H1 (cell line): ENCODE measurements around the gene MRFAP1L1. TPM values are rescaled to one million over a fixed set of nuclear protein-coding genes. Genes with fewer than 3 reads are reported as not detected.

Experiments used
- CTCF ChIA-PET: fragments of 300-600 bp; sonication (Branson Sonifier 250); formaldehyde crosslinking; loops from one replicate; lab custom pipeline; 2021; ENCODE audit not compliant: partially characterized antibody; lab: Charles Lee
- POLR2A ChIA-PET: fragments of 300-600 bp; sonication (Branson Sonifier 250); formaldehyde crosslinking; loops from one replicate; lab custom pipeline; 2021; ENCODE audit warnings: inconsistent platforms; ENCODE audit not compliant: partially characterized antibody; lab: Charles Lee
- DNase-seq, 2 experiments: peaks; one replicate each; pipeline versions ENCODE4 v3.0.0 to v3.0.0-alpha.2; 2010 to 2022; ENCODE audit warnings: low spot score in 2 of 2, low read depth in 1 of 2, mixed read lengths in 1 of 2
- FAIRE-seq: peaks from 2 replicates; lab custom pipeline; 2011; peaks lifted over from hg19 to GRCh38; lab: Jason Lieb, UNC
- H2AFZ ChIP-seq: 2 replicates; pipeline ENCODE4 v1.8.1; 2012; ENCODE audit warnings: low read length, inconsistent platforms
- H2AK5ac ChIP-seq: 2 replicates; pipeline ENCODE4 v1.6.1; 2013; ENCODE audit warnings: low read depth, low read length
- H2BK120ac ChIP-seq: replicated peaks from 2 replicates; pipeline ENCODE3; 2013; ENCODE audit warnings: low read depth, low read length, inconsistent platforms
- H2BK12ac ChIP-seq: 2 replicates; pipeline ENCODE4 v1.6.1; 2013; ENCODE audit warnings: low read depth, low read length
- H2BK15ac ChIP-seq: 2 replicates; pipeline ENCODE4 v1.6.1; 2013; ENCODE audit warnings: low read length
- H2BK20ac ChIP-seq: 2 replicates; pipeline ENCODE4 v1.6.1; 2013; ENCODE audit warnings: low read length
- H2BK5ac ChIP-seq: 2 replicates; pipeline ENCODE4 v1.6.1; 2013; ENCODE audit warnings: low read depth, low read length
- H3K14ac ChIP-seq: 2 replicates; pipeline ENCODE4 v1.6.1; 2013; ENCODE audit warnings: inconsistent platforms; ENCODE audit not compliant: insufficient read length
- H3K18ac ChIP-seq: 2 replicates; pipeline ENCODE4 v1.6.1; 2013; ENCODE audit warnings: low read length; ENCODE audit errors: extremely low read depth
- H3K23ac ChIP-seq: 2 replicates; pipeline ENCODE4 v1.6.1; 2013; ENCODE audit warnings: inconsistent platforms; ENCODE audit not compliant: insufficient read length
- H3K23me2 ChIP-seq: 2 replicates; pipeline ENCODE4 v1.6.1; 2013; ENCODE audit warnings: low read depth, low read length
- H3K27ac ChIP-seq: 2 replicates; pipeline ENCODE4 v1.6.1; 2011; ENCODE audit warnings: low read depth, low read length, inconsistent platforms
- H3K27me3 ChIP-seq, 4 experiments: replicated peaks in 1 of 4; 1 replicate in 1 of 4; 2 replicates in 3 of 4; pipeline versions ENCODE4 v1.6.1 to v1.8.1; 2011 to 2013; ENCODE audit warnings: low read length in 3 of 4, mild to moderate bottlenecking in 3 of 4, inconsistent platforms in 2 of 4, mixed read lengths in 2 of 4, moderate library complexity in 1 of 4; ENCODE audit not compliant: control insufficient read depth in 3 of 4, insufficient read depth in 3 of 4; ENCODE audit errors: extremely low read depth in 1 of 4
- H3K36me3 ChIP-seq, 4 experiments: 2 replicates each; pipeline versions ENCODE4 v1.6.1 to v1.8.1; 2011 to 2013; ENCODE audit warnings: mild to moderate bottlenecking in 4 of 4, low read length in 3 of 4, moderate library complexity in 2 of 4, control low read depth in 1 of 4, inconsistent platforms in 1 of 4; ENCODE audit not compliant: insufficient read depth in 4 of 4, control insufficient read depth in 2 of 4
- H3K4ac ChIP-seq: replicated peaks from 2 replicates; pipeline ENCODE3; 2013; ENCODE audit warnings: low read length, low read depth, mixed read lengths, inconsistent platforms; ENCODE audit not compliant: insufficient read length
- H3K4me1 ChIP-seq, 4 experiments: replicated peaks in 1 of 4; 1 replicate in 1 of 4; 2 replicates in 3 of 4; pipeline versions ENCODE4 v1.6.1 to v1.8.1; 2011 to 2013; ENCODE audit warnings: low read length in 3 of 4, inconsistent platforms in 2 of 4, mixed read lengths in 1 of 4; ENCODE audit not compliant: insufficient read depth in 4 of 4, control insufficient read depth in 3 of 4
- H3K4me2 ChIP-seq, 2 experiments: 2 replicates each; pipeline versions ENCODE4 v1.6.1 to v1.8.1; 2011 to 2013; ENCODE audit warnings: low read depth in 2 of 2, low read length in 2 of 2, control low read depth in 1 of 2, inconsistent platforms in 1 of 2, mild to moderate bottlenecking in 1 of 2; ENCODE audit not compliant: insufficient read depth in 1 of 2
- H3K4me3 ChIP-seq, 4 experiments: fragments of 200-600, 300-600 bp in 1 of 4; sonication (generic), shearing (Covaris generic), sonication (Bioruptor Twin) in 1 of 4; 2 replicates each; pipeline versions ENCODE4 v1.5.1 to v1.8.1; 2011 to 2016; ENCODE audit warnings: low read length in 4 of 4, low read depth in 3 of 4, control low read depth in 2 of 4, inconsistent platforms in 2 of 4, mild to moderate bottlenecking in 2 of 4, mixed read lengths in 1 of 4, moderate library complexity in 1 of 4; ENCODE audit not compliant: insufficient read depth in 2 of 4; ENCODE audit errors: extremely low read depth in 1 of 4
- H3K56ac ChIP-seq: replicated peaks from 2 replicates; pipeline ENCODE3; 2013; ENCODE audit warnings: low read depth, mild to moderate bottlenecking, mixed read lengths, low read length, inconsistent platforms; ENCODE audit not compliant: insufficient read length
- H3K79me1 ChIP-seq: 2 replicates; pipeline ENCODE4 v1.6.1; 2013; ENCODE audit warnings: low read depth, low read length, control low read depth
- H3K79me2 ChIP-seq, 2 experiments: 2 replicates each; pipeline versions ENCODE4 v1.6.1 to v1.8.1; 2012 to 2013; ENCODE audit warnings: low read length in 2 of 2, mild to moderate bottlenecking in 2 of 2, inconsistent platforms in 1 of 2; ENCODE audit not compliant: insufficient read depth in 2 of 2, control insufficient read depth in 1 of 2
- H3K9ac ChIP-seq, 4 experiments: replicated peaks in 1 of 4; 1 replicate in 1 of 4; 2 replicates in 3 of 4; pipeline versions ENCODE4 v1.6.1 to v1.8.1; 2011 to 2013; ENCODE audit warnings: low read depth in 3 of 4, low read length in 3 of 4, control low read depth in 2 of 4, mild to moderate bottlenecking in 2 of 4, moderate library complexity in 2 of 4, inconsistent platforms in 1 of 4; ENCODE audit errors: extremely low read depth in 1 of 4
- H3K9me3 ChIP-seq, 2 experiments: 2 replicates each; pipeline versions ENCODE4 v1.6.1 to v1.8.1; 2012 to 2013; ENCODE audit warnings: mild to moderate bottlenecking in 2 of 2, moderate library complexity in 2 of 2, control low read depth in 1 of 2, inconsistent platforms in 1 of 2, low read depth in 1 of 2, low read length in 1 of 2, mixed read lengths in 1 of 2; ENCODE audit not compliant: insufficient read depth in 2 of 2
- H4K20me1 ChIP-seq, 2 experiments: replicated peaks in 1 of 2; 2 replicates each; pipeline versions ENCODE3 to v1.8.1; 2011 to 2013; ENCODE audit warnings: inconsistent platforms in 2 of 2, low read length in 2 of 2, mild to moderate bottlenecking in 1 of 2; ENCODE audit not compliant: insufficient read depth in 2 of 2, control insufficient read depth in 1 of 2
- H4K5ac ChIP-seq: 2 replicates; pipeline ENCODE4 v1.6.1; 2013; ENCODE audit warnings: low read length, low read depth, mixed read lengths, inconsistent platforms; ENCODE audit not compliant: insufficient read length
- H4K8ac ChIP-seq: 2 replicates; pipeline ENCODE4 v1.8.0; 2013; ENCODE audit warnings: mild to moderate bottlenecking, moderate library complexity, low read length, inconsistent platforms; ENCODE audit not compliant: insufficient read depth; ENCODE audit errors: extremely low read depth
- H4K91ac ChIP-seq: replicated peaks from 2 replicates; pipeline ENCODE3; 2013; ENCODE audit warnings: low read length, mixed read lengths, inconsistent platforms; ENCODE audit not compliant: insufficient read length
- BACH1 ChIP-seq: IDR thresholded peaks from 2 replicates; pipeline ENCODE4 v1.6.1; 2012; ENCODE audit warnings: low read length, improper control_type of control experiment
- CBX5 ChIP-seq: fragments of 300-800, 300-1000 bp; sonication (generic); IDR thresholded peaks from 2 replicates; pipeline ENCODE4 v1.7.1; 2016; ENCODE audit warnings: antibody characterized with exemption, low read length, low read depth
- GTF2F1 ChIP-seq: IDR thresholded peaks from 2 replicates; pipeline ENCODE4 v1.6.1; 2012; ENCODE audit warnings: low read depth, low read length, improper control_type of control experiment, borderline replicate concordance
- KDM5A ChIP-seq: fragments of 200-600 bp; IDR thresholded peaks from 2 replicates; pipeline ENCODE4 v1.7.1; 2012; ENCODE audit warnings: mild to moderate bottlenecking, low read length, inconsistent platforms, mixed read lengths
- PHF8 ChIP-seq: fragments of 200-600 bp; sonication (generic); conservative IDR thresholded peaks from 2 replicates; pipeline ENCODE4 v1.7.1; 2012; ENCODE audit warnings: low read depth, mild to moderate bottlenecking, inconsistent platforms, low read length, moderate library complexity
- POU5F1 ChIP-seq: IDR thresholded peaks from 2 replicates; pipeline ENCODE4 v1.6.1; 2011; ENCODE audit warnings: low read depth, mild to moderate bottlenecking, low read length, moderate library complexity
- RXRA ChIP-seq: IDR thresholded peaks from 2 replicates; pipeline ENCODE4 v1.6.1; 2011; ENCODE audit warnings: low read depth, mild to moderate bottlenecking, low read length, moderate library complexity; ENCODE audit not compliant: insufficient read depth
- TAF1 ChIP-seq: IDR thresholded peaks from 2 replicates; pipeline ENCODE4 v1.6.1; 2011; ENCODE audit warnings: mild to moderate bottlenecking, low read depth, low read length
- TBP ChIP-seq: IDR thresholded peaks from 2 replicates; pipeline ENCODE4 v1.6.1; 2011; ENCODE audit warnings: low read depth, low read length, improper control_type of control experiment
- TCF12 ChIP-seq: IDR thresholded peaks from 2 replicates; pipeline ENCODE4 v1.6.1; 2011; ENCODE audit warnings: low read depth, mild to moderate bottlenecking, low read length
- TEAD4 ChIP-seq: IDR thresholded peaks from 2 replicates; pipeline ENCODE4 v1.6.1; 2012; ENCODE audit warnings: low read depth, low read length, inconsistent platforms, mixed read lengths
- whole genome bisulfite sequencing, 2 experiments: shearing (Covaris generic) in 1 of 2; methylation state at CpG; one replicate each; pipeline versions ENCODE4 v1.1.6 to v1.1.7; 2013 to 2015; ENCODE audit warnings: low lambda C conversion rate in 2 of 2, mixed read lengths in 2 of 2, inconsistent platforms in 1 of 2, low coverage in 1 of 2, missing lambda C conversion rate in 1 of 2; ENCODE audit not compliant: insufficient replicate concordance in 2 of 2, insufficient coverage in 1 of 2, insufficient read length in 1 of 2; ENCODE audit errors: extremely low coverage in 1 of 2, missing lambda C conversion rate in 1 of 2; 5-methylcytosine and 5-hydroxymethylcytosine counted together
- polyA plus RNA-seq, 7 experiments: library from polyadenylated mRNA; depleted of rRNA in 3 of 7; stranded (reverse) in 5 of 7; unstranded in 2 of 7; fragments of >200 nt in 5 of 7; fragments of 200-250 nt in 2 of 7; gene quantifications; 1 replicate in 5 of 7; 2 replicates in 1 of 7; 4 replicates in 1 of 7; pipeline versions ENCODE4 v1.2.1 to v1.2.3, GENCODE V29; 2011 to 2013; ENCODE audit warnings: missing spikeins in 2 of 7, mixed read lengths in 2 of 7
- total RNA-seq: library from RNA; stranded (reverse); fragmentation: NEBNext Ultra II Directional; extraction: Animal tissue kit (Norgen Biotek cat#: 25700); gene quantifications from 2 replicates; pipeline ENCODE4 v1.2.1, GENCODE V29; 2021
- TF ChIP-seq, protein P1 (sequence below): IDR thresholded peaks from 2 replicates; pipeline ENCODE4 v1.6.1; 2012; ENCODE audit warnings: inconsistent platforms

Gene MRFAP1L1
- total and polyA plus RNA-seq, 2 of the 8 experiments (the other 6 are each of a cell fraction or from before 2014, with no cell fraction given), result 26.8 to 54.3 TPM

DNA sequence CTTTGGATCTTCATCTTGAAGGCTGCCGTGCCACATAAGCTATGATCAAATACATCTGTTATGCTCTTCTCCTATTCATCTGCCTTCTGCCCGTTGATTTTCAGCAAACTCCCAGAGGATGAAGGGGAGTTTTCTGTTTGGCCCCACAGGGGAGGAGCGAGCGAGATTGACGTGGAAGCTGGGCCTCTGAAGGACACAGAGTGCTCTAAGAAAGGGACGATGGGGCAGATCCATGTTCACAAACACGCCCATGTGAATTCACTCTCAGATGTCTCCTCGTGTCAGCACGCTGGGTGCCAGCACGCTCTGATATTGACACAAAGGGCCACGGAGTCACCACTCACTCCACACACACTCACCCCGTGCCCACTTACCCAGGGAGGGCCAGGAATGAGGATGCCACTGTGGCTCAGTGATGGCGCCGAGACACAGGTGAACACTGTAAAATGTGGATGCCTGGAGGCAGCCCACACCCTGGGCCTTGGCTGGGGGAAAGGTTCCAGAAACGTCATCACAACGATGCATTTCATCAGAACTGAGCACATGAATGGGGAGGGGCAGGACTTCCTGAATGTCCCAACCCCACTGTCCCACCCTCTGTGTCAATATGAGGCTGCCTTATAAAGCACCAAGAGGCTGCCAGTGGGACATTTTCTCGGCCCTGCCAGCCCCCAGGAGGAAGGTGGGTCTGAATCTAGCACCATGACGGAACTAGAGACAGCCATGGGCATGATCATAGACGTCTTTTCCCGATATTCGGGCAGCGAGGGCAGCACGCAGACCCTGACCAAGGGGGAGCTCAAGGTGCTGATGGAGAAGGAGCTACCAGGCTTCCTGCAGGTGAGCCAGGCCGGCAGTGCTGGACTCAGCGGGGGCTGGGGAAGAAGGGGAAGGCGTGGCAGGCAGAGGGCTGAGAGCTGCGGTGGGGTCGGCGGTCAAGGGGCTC is 16.2 kb downstream of the MRFAP1L1 start, which contains the start of gene S100P:
Gene S100P (plus strand): TSS at position 648 of the 946 bp plus-strand sequence. CDS start 55 bp downstream, at position 703.
- peaks cover 4% of the 10 kb centered on the region for H3K79me1 ChIP-seq
- peak within 1 kb of the TSS; percentile 43; the same call in 1 of the 2 replicates for H4K8ac ChIP-seq
- CTCF ChIA-PET, result interaction anchor here (0.7 to 6.6 kb wide), 10 partner anchors 7 to 378 kb away, joined by 3 to 59 read pairs (median 5); partner anchors contain the start of gene MRFAP1L1
- no peak within 1 kb of the TSS for H4K5ac ChIP-seq
- H2BK15ac ChIP-seq, result peak within 1 kb of the TSS; percentile 16; the same call in 1 of the 2 replicates
- 91% methylated on average over 29 of the region's 29 CpGs; no CpG with 5 or more reads in 1 of the 2 experiments for WGBS, 2 experiments
- no peaks in the 10 kb centered on the region for H3K27me3 ChIP-seq
- H3K56ac ChIP-seq, result no peak within 1 kb of the TSS
- H3K4me2 ChIP-seq, result no peak within 1 kb of the TSS
- 0 out of 2 replicates have a peak within 1 kb of the TSS, but pooled peaks have one; percentile 27 for H2BK12ac ChIP-seq
- H3K79me2 ChIP-seq, result no peaks in the 10 kb centered on the region
- H4K91ac ChIP-seq, result no peak within 1 kb of the TSS
- no peaks in the 10 kb centered on the region for H3K36me3 ChIP-seq
- H2BK20ac ChIP-seq, result no peak within 1 kb of the TSS
- no peak within 1 kb of the TSS for H2AK5ac ChIP-seq
- peaks cover 0 to 19% (median 16%) of the 10 kb centered on the region in 4 experiments; a peak in 6 of 7 replicates for H3K4me1 ChIP-seq
- H3K9me3 ChIP-seq, result no peaks in the 10 kb centered on the region
- H3K18ac ChIP-seq, result no peak within 1 kb of the TSS
- no peak for FAIRE-seq
- H3K23me2 ChIP-seq, result no peaks in the 10 kb centered on the region; the same call in 1 of the 2 replicates
- no peak for TF ChIP-seq CBX5
- no peak for TF ChIP-seq KDM5A
- no peak for TF ChIP-seq POU5F1
- no peak for TF ChIP-seq TCF12
- TF ChIP-seq, protein P1, sequence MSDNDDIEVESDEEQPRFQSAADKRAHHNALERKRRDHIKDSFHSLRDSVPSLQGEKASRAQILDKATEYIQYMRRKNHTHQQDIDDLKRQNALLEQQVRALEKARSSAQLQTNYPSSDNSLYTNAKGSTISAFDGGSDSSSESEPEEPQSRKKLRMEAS, result no peak
- no peak for TF ChIP-seq PHF8
- TF ChIP-seq TBP, result no peak
- TF ChIP-seq TEAD4, result no peak
- no peak for TF ChIP-seq RXRA
- no peak for TF ChIP-seq GTF2F1
- TF ChIP-seq TAF1, result no peak
- no peak for TF ChIP-seq BACH1
- POLR2A ChIA-PET, result interaction anchor here (1.2 kb wide), 1 partner anchor 8 kb away, joined by 4 read pairs; no protein-coding TSS in a partner anchor
- H3K4ac ChIP-seq, result no peak within 1 kb of the TSS
- H3K14ac ChIP-seq, result no peak within 1 kb of the TSS
- no peak within 1 kb of the TSS for H3K27ac ChIP-seq
- no peak within 1 kb of the TSS for H3K4me3 ChIP-seq
- peaks cover 0 to 2% of the 10 kb centered on the region in 2 experiments for H4K20me1 ChIP-seq
- no peak within 1 kb of the TSS for H2AFZ ChIP-seq
- no peak within 1 kb of the TSS for H3K23ac ChIP-seq
- no peak for DNase-seq
- no peak within 1 kb of the TSS; the same call in 1 of the 2 replicates for H2BK5ac ChIP-seq
- no peak within 1 kb of the TSS for H2BK120ac ChIP-seq
- H3K9ac ChIP-seq, result no peak within 1 kb of the TSS; a peak in 1 of 7 replicates
